Neural crest cell (in vitro differentiated cells): Measurements from ENCODE around the gene REEP1. TPM values are rescaled to one million over a fixed set of nuclear protein-coding genes. Genes with fewer than 3 reads are reported as not detected.

Source experiments
- DNase-seq: peaks from one replicate; pipeline ENCODE4 v3.0.0; 2021; ENCODE audit warnings: low read depth, mixed read lengths, low spot score
- H3K27ac Mint-ChIP-seq: one replicate; pipeline ENCODE4 v1.8.0; 2021; ENCODE audit warnings: mild to moderate bottlenecking, mixed read lengths; ENCODE audit not compliant: unreplicated experiment
- H3K27me3 Mint-ChIP-seq: 2 replicates; pipeline ENCODE4 v1.8.0; 2021; ENCODE audit warnings: low read depth, mild to moderate bottlenecking, mixed read lengths
- H3K36me3 Mint-ChIP-seq: 2 replicates; pipeline ENCODE4 v1.8.0; 2021; ENCODE audit warnings: low read depth, mild to moderate bottlenecking, mixed read lengths
- H3K4me1 Mint-ChIP-seq: 2 replicates; pipeline ENCODE4 v1.8.0; 2021; ENCODE audit warnings: mixed read lengths
- H3K4me3 Mint-ChIP-seq: one replicate; pipeline ENCODE4 v1.8.0; 2021; ENCODE audit warnings: mild to moderate bottlenecking, mixed read lengths
- H3K9me3 Mint-ChIP-seq: 2 replicates; pipeline ENCODE4 v1.8.0; 2021; ENCODE audit warnings: mixed read lengths
- total RNA-seq: library from RNA; stranded (reverse); gene quantifications from 2 replicates; pipeline ENCODE4 v1.2.1, GENCODE V29; 2021
- TF ChIP-seq, protein P1 (sequence below): fragments of 200-600 bp; sonication (generic); conservative IDR thresholded peaks from 2 replicates; pipeline ENCODE4 v1.5.0; 2021; ENCODE audit warnings: antibody characterized with exemption, mild to moderate bottlenecking

REEP1 gene
- total RNA-seq, 1 donor from 2014 or later = 12.3 TPM

- H3K9me3 Mint-ChIP-seq = no peaks in the 10 kb centered on the region
- peaks cover 38% of the 10 kb centered on the region for H3K4me1 Mint-ChIP-seq
- TF ChIP-seq, protein P1, sequence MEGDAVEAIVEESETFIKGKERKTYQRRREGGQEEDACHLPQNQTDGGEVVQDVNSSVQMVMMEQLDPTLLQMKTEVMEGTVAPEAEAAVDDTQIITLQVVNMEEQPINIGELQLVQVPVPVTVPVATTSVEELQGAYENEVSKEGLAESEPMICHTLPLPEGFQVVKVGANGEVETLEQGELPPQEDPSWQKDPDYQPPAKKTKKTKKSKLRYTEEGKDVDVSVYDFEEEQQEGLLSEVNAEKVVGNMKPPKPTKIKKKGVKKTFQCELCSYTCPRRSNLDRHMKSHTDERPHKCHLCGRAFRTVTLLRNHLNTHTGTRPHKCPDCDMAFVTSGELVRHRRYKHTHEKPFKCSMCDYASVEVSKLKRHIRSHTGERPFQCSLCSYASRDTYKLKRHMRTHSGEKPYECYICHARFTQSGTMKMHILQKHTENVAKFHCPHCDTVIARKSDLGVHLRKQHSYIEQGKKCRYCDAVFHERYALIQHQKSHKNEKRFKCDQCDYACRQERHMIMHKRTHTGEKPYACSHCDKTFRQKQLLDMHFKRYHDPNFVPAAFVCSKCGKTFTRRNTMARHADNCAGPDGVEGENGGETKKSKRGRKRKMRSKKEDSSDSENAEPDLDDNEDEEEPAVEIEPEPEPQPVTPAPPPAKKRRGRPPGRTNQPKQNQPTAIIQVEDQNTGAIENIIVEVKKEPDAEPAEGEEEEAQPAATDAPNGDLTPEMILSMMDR = no peak
- no peak overlapping the region for H3K4me3 Mint-ChIP-seq
- no peaks in the 10 kb centered on the region for H3K36me3 Mint-ChIP-seq
- no peak overlapping the region for H3K27ac Mint-ChIP-seq
- no peaks in the 10 kb centered on the region for H3K27me3 Mint-ChIP-seq
- DNase-seq = no peak
Measured at GRCh38 chr2:86301711-86302202, 35.7 kb downstream of the REEP1 start.

DNA sequence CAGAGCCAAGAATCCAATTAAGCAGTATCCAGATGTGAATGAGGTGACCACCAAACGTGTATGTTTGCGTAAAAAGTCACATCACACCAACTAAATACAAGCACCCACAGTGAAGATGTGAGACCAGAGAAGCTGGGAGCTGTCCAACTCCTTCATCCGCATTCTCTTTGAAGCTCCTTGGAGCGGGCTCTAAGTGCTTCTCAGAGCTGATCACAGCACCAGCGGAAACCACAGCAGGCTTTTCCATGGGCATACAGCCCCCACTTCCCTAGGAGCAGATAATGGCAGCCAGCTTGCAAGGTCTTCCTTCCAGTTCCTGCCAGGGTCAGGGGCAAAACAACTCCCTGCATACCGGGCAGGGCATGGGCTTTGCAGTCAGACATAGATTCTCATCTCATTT is 36.4 kb downstream of the REEP1 start:
- Mint-ChIP-seq H3K27me3 (no peaks in the 10 kb centered on the region), H3K36me3 (no peaks in the 10 kb centered on the region), H3K9me3 (no peaks in the 10 kb centered on the region), H3K4me3 (no peak overlapping the region), H3K27ac (no peak overlapping the region), H3K4me1 (peaks cover 38% of the 10 kb centered on the region)
- no peak for DNase-seq
- TF ChIP-seq, protein P1 = no peak

DNA sequence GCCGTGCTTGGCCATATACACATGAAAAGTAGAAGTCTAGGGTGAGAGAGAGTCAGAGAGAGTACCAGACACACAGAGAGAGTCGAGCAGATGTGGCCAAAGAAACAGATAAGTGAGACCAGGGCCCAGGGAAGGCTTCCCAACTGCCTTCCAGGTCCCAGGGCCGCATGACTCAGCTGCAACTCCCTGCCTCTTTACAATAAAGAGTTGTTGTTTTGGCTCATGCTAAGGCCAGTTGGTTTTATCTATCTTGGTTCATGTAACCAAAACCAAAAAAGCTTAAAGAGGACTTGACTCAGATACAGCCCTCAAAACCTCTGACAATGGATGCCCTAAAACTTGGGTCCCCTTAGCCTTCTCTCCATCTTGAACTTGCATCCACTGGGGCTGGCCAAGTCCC is 36.9 kb downstream of the REEP1 start:
- Mint-ChIP-seq H3K4me1 (peaks cover 38% of the 10 kb centered on the region), H3K36me3 (no peaks in the 10 kb centered on the region), H3K27ac (no peak overlapping the region), H3K27me3 (no peaks in the 10 kb centered on the region), H3K4me3 (no peak overlapping the region), H3K9me3 (no peaks in the 10 kb centered on the region)
- no peak for DNase-seq
- TF ChIP-seq, protein P1 = no peak

GRCh38 chr2:86298411-86299390 is 38.7 kb downstream of the REEP1 start:
- Mint-ChIP-seq H3K4me3 (no peak overlapping the region), H3K36me3 (no peaks in the 10 kb centered on the region), H3K27ac (no peak overlapping the region)

DNA sequence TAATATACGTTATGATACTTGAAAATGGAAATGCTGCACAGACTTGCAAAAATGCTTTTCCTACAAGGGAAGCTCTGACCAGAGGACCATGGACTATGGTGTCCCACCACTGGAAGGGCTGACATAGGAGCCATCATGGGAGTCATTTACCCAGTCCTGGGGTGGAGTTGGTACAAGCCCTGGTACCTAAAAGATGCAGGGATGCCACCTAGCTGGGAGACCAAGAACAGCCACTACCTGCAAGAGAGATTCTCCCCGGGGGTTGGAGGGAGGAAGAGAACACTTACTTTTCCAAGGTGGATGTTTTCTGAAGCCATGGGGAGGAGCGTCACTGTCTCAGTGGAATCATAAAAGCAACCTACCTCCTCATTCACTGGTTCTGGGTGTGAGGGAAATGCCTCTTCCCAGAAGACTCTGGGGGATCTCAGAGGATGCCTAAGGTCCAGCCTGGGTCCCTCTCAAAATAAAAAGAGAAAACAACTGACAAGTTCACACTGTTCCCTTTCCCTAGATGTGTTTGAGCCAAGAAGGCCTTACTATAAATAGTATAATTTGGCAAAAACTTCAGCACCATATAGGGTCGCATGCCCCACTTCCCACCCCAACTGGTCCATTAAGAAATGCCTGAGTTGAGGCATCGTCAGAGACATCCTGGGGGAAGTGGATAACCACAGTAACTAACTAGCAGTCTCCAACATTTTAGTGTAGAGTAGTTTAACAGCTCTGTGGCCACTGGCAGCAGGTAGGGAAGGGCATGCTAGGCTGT is 39.9 kb downstream of the REEP1 start:
- H3K27me3 Mint-ChIP-seq = no peaks in the 10 kb centered on the region
- peaks cover 31% of the 10 kb centered on the region for H3K4me1 Mint-ChIP-seq
- H3K9me3 Mint-ChIP-seq = no peaks in the 10 kb centered on the region
- no peak overlapping the region for H3K4me3 Mint-ChIP-seq
- TF ChIP-seq, protein P1 = no peak
- H3K27ac Mint-ChIP-seq = no peak overlapping the region
- no peaks in the 10 kb centered on the region for H3K36me3 Mint-ChIP-seq
- DNase-seq = no peak

More at GRCh38 chr2:86298411-86299390, 38.7 kb downstream of the REEP1 start:
- Mint-ChIP-seq H3K4me1 (peaks cover 34% of the 10 kb centered on the region), H3K27me3 (no peaks in the 10 kb centered on the region), H3K9me3 (no peaks in the 10 kb centered on the region)
- no peak for DNase-seq
- TF ChIP-seq, protein P1 = peak; percentile 43
